Coronary artery (tissue), 2 donors: ENCODE data around the gene CCDC88A.

Source experiments
- DNase-seq: peaks from one replicate; pipeline ENCODE4 v3.0.0-alpha.2; 2017; ENCODE audit warnings: low spot score
- H3K27ac ChIP-seq, 2 donors: fragments of 200-600 bp; sonication (generic); one replicate each; pipeline ENCODE4 v1.5.1; 2016 to 2019
- H3K4me3 ChIP-seq: fragments of 200-600 bp; sonication (generic); 2 replicates; pipeline ENCODE4 v1.5.1; 2016; ENCODE audit warnings: mild to moderate bottlenecking, moderate library complexity
- TF ChIP-seq, protein P1 (sequence below): fragments of 200-600 bp; sonication (generic); IDR thresholded peaks from one replicate; pipeline ENCODE4 v1.5.1; 2019; ENCODE audit warnings: antibody characterized with exemption

Gene CCDC88A, protein sequence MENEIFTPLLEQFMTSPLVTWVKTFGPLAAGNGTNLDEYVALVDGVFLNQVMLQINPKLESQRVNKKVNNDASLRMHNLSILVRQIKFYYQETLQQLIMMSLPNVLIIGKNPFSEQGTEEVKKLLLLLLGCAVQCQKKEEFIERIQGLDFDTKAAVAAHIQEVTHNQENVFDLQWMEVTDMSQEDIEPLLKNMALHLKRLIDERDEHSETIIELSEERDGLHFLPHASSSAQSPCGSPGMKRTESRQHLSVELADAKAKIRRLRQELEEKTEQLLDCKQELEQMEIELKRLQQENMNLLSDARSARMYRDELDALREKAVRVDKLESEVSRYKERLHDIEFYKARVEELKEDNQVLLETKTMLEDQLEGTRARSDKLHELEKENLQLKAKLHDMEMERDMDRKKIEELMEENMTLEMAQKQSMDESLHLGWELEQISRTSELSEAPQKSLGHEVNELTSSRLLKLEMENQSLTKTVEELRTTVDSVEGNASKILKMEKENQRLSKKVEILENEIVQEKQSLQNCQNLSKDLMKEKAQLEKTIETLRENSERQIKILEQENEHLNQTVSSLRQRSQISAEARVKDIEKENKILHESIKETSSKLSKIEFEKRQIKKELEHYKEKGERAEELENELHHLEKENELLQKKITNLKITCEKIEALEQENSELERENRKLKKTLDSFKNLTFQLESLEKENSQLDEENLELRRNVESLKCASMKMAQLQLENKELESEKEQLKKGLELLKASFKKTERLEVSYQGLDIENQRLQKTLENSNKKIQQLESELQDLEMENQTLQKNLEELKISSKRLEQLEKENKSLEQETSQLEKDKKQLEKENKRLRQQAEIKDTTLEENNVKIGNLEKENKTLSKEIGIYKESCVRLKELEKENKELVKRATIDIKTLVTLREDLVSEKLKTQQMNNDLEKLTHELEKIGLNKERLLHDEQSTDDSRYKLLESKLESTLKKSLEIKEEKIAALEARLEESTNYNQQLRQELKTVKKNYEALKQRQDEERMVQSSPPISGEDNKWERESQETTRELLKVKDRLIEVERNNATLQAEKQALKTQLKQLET (N-terminal part only)

GRCh38 chr2:55419679-55420438, at the start of gene CCDC88A:
Gene CCDC88A (minus strand): TSS chr2:55419856. CDS start chr2:55419079, 777 bp downstream.
- H3K27ac ChIP-seq: peak within 1 kb of the TSS; percentile 93 to 95
- TF ChIP-seq, protein P1, sequence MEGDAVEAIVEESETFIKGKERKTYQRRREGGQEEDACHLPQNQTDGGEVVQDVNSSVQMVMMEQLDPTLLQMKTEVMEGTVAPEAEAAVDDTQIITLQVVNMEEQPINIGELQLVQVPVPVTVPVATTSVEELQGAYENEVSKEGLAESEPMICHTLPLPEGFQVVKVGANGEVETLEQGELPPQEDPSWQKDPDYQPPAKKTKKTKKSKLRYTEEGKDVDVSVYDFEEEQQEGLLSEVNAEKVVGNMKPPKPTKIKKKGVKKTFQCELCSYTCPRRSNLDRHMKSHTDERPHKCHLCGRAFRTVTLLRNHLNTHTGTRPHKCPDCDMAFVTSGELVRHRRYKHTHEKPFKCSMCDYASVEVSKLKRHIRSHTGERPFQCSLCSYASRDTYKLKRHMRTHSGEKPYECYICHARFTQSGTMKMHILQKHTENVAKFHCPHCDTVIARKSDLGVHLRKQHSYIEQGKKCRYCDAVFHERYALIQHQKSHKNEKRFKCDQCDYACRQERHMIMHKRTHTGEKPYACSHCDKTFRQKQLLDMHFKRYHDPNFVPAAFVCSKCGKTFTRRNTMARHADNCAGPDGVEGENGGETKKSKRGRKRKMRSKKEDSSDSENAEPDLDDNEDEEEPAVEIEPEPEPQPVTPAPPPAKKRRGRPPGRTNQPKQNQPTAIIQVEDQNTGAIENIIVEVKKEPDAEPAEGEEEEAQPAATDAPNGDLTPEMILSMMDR: peak; percentile 25
- peak; percentile 97 for DNase-seq
- H3K4me3 ChIP-seq: peak within 1 kb of the TSS; percentile 93

GRCh38 chr2:55461679-55462078, 42.0 kb upstream of the CCDC88A start:
- DNase-seq: no peak
- H3K4me3 ChIP-seq: no peak overlapping the region
- TF ChIP-seq, protein P1: no peak
- H3K27ac ChIP-seq: no peak overlapping the region

GRCh38 chr2:55460562-55460961, 40.9 kb upstream of the CCDC88A start:
- TF ChIP-seq, protein P1: no peak
- no peak for DNase-seq
- H3K4me3 ChIP-seq: no peak overlapping the region
- H3K27ac ChIP-seq: no peak overlapping the region

DNA sequence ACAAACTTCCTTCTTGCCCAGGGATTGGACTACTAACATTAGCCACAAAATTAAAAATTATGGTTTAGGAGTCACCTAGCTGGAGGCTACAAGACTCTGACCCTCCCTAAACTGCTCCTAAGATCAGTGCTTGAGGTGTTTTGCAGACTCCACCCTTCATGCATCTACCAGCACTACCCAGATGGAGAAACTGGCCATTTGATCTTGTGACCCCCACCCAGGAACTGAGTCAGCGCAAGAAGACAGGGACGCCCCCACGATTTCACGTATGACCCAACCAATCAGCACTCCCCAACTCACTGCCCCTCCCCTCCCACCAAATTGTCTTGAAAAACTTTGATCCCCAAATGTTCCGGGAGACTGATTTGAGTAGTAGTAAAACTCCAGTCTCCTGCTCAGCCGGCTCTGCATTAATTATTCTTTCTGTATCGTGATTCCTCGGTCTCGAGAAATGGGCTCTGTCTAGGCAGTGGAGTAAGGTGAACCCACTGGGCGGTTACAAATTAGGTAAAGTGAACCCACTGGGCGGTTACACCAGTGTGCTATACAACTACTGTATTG, 40.1 kb upstream of the CCDC88A start:
- Histone ChIP-seq H3K4me3 (no peak overlapping the region), H3K27ac (no peak overlapping the region)
- no peak for DNase-seq
- TF ChIP-seq, protein P1: no peak

- TF ChIP-seq, protein P1: no peak
- Histone ChIP-seq H3K4me3 (no peak overlapping the region), H3K27ac (no peak overlapping the region)
- DNase-seq: no peak
Measured at GRCh38 chr2:55459279-55459678, 39.6 kb upstream of the CCDC88A start.

GRCh38 chr2:55454121-55454520, 34.5 kb upstream of the CCDC88A start:
- Histone ChIP-seq H3K27ac (no peak overlapping the region), H3K4me3 (no peak overlapping the region)
- TF ChIP-seq, protein P1: no peak
- no peak for DNase-seq
